Endothelial cell of umbilical vein (primary cell): ENCODE results near the gene SLCO2A1. TPM values are rescaled to one million over a fixed set of nuclear protein-coding genes. Genes with fewer than 3 reads are reported as not detected.

ENCODE experiments used
- BruUV-seq: library from RNA; stranded (reverse); fragments of 400-500 nt; replicated peaks from 2 replicates; lab custom pipeline; 2021; lab: Mats Ljungman, UMichigan
- CTCF ChIA-PET: fragments of 300-600, 350-600 bp; sonication (Branson Sonifier 250); formaldehyde crosslinking; loops from one replicate; lab custom pipeline; 2021; ENCODE audit warnings: antibody characterized with exemption, inconsistent platforms; lab: Charles Lee
- POLR2A ChIA-PET: fragments of 300-600, 350-600 bp; sonication (Branson Sonifier 250); formaldehyde crosslinking; loops from one replicate; lab custom pipeline; 2021; ENCODE audit warnings: antibody characterized with exemption, inconsistent platforms; lab: Charles Lee
- DNase-seq: peaks from one replicate; pipeline ENCODE4 v3.0.0-alpha.2; 2011; ENCODE audit warnings: low read depth, low spot score
- FAIRE-seq: peaks from 2 replicates; lab custom pipeline; 2011; peaks lifted over from hg19 to GRCh38; lab: Jason Lieb, UNC
- H2AFZ ChIP-seq: 2 replicates; pipeline ENCODE4 v1.6.0; 2012; ENCODE audit warnings: low read depth, low read length, control low read depth, inconsistent platforms
- H3K27ac ChIP-seq: 2 replicates; pipeline ENCODE4 v1.5.1; 2011; ENCODE audit warnings: low read depth, mild to moderate bottlenecking, control low read depth, low read length, moderate library complexity; ENCODE audit not compliant: insufficient read depth
- H3K27me3 ChIP-seq, 2 experiments: 2 replicates each; pipeline versions ENCODE4 v1.6.0 to v1.6.1; 2011; ENCODE audit warnings: low read length in 2 of 2, mixed read lengths in 1 of 2; ENCODE audit not compliant: control insufficient read depth in 2 of 2, insufficient read depth in 2 of 2
- H3K36me3 ChIP-seq, 2 experiments: 2 replicates in 1 of 2; 3 replicates in 1 of 2; pipeline ENCODE4 v1.5.1; 2011; ENCODE audit warnings: low read length in 2 of 2, mild to moderate bottlenecking in 1 of 2, moderate library complexity in 1 of 2; ENCODE audit not compliant: control insufficient read depth in 2 of 2, insufficient read depth in 2 of 2; ENCODE audit errors: extremely low read depth in 1 of 2
- H3K4me1 ChIP-seq: 3 replicates; pipeline ENCODE4 v1.5.1; 2011; ENCODE audit warnings: mild to moderate bottlenecking, low read length; ENCODE audit not compliant: control insufficient read depth, insufficient read depth; ENCODE audit errors: extremely low read depth
- H3K4me2 ChIP-seq: 2 replicates; pipeline ENCODE4 v1.6.1; 2011; ENCODE audit warnings: low read length, control low read depth, mixed read lengths; ENCODE audit not compliant: insufficient read depth
- H3K4me3 ChIP-seq, 3 experiments: fragments of 200-600 bp in 1 of 3; sonication (generic), shearing (Covaris generic) in 1 of 3; replicated peaks in 1 of 3; 2 replicates each; pipeline ENCODE4 v1.5.1; 2011 to 2016; ENCODE audit warnings: control low read depth in 3 of 3, low read length in 3 of 3, mild to moderate bottlenecking in 2 of 3, inconsistent platforms in 1 of 3, low read depth in 1 of 3, moderate library complexity in 1 of 3; ENCODE audit not compliant: insufficient read depth in 1 of 3
- H3K79me2 ChIP-seq: 2 replicates; pipeline ENCODE4 v1.6.0; 2012; ENCODE audit warnings: low read length, inconsistent platforms; ENCODE audit not compliant: control insufficient read depth, insufficient read depth
- H3K9ac ChIP-seq: replicated peaks from 2 replicates; pipeline ENCODE3; 2011; ENCODE audit warnings: low read length, control low read depth; ENCODE audit not compliant: insufficient read depth; ENCODE audit errors: extremely low read depth
- H3K9me1 ChIP-seq: replicated peaks from 3 replicates; pipeline ENCODE4 v1.6.0; 2011; ENCODE audit warnings: mild to moderate bottlenecking, low read length; ENCODE audit not compliant: control insufficient read depth, insufficient read depth; ENCODE audit errors: extremely low read depth
- H3K9me3 ChIP-seq: replicated peaks from 2 replicates; pipeline ENCODE4 v1.5.1; 2012; ENCODE audit warnings: low read length, inconsistent platforms; ENCODE audit not compliant: control insufficient read depth, insufficient read depth
- H4K20me1 ChIP-seq: replicated peaks from 2 replicates; pipeline ENCODE3; 2011; ENCODE audit warnings: mild to moderate bottlenecking, low read length; ENCODE audit not compliant: control insufficient read depth, insufficient read depth; ENCODE audit errors: extremely low read depth
- CTCF ChIP-seq, 2 donors: IDR thresholded peaks; 1 replicate in 1 of 2; 2 replicates in 1 of 2; pipeline ENCODE4 v1.5.1; 2011; ENCODE audit warnings: low read length in 2 of 2, mild to moderate bottlenecking in 2 of 2, moderate library complexity in 2 of 2, control low read depth in 1 of 2, inconsistent platforms in 1 of 2, low read depth in 1 of 2; ENCODE audit not compliant: insufficient read depth in 1 of 2; ENCODE audit errors: extremely low read depth in 1 of 2
- EZH2 ChIP-seq: IDR thresholded peaks from 2 replicates; pipeline ENCODE4 v1.6.1; 2012; ENCODE audit warnings: borderline replicate concordance, low read depth, mild to moderate bottlenecking, moderate library complexity, low read length, inconsistent platforms; ENCODE audit not compliant: severe bottlenecking
- FOS ChIP-seq: IDR thresholded peaks from 2 replicates; pipeline ENCODE4 v1.6.1; 2011; ENCODE audit warnings: mild to moderate bottlenecking, low read length, moderate library complexity, borderline replicate concordance; ENCODE audit not compliant: insufficient read depth
- GATA2 ChIP-seq: IDR thresholded peaks from 2 replicates; pipeline ENCODE4 v1.7.0; 2011; ENCODE audit warnings: low read depth, mild to moderate bottlenecking, moderate library complexity, mixed read lengths, low read length; ENCODE audit not compliant: insufficient read length, insufficient read depth
- JUN ChIP-seq: IDR thresholded peaks from 2 replicates; pipeline ENCODE4 v1.6.1; 2011; ENCODE audit warnings: borderline replicate concordance, low read depth; ENCODE audit not compliant: insufficient read length, insufficient read depth
- MAX ChIP-seq: IDR thresholded peaks from 2 replicates; pipeline ENCODE4 v1.6.1; 2011; ENCODE audit not compliant: insufficient read depth, insufficient read length
- MYC ChIP-seq: IDR thresholded peaks from one replicate; pipeline ENCODE4 v1.6.1; 2011; ENCODE audit warnings: mild to moderate bottlenecking, low read depth, low read length
- POLR2A ChIP-seq: IDR thresholded peaks from 2 replicates; pipeline ENCODE4 v1.6.1; 2012; ENCODE audit warnings: low read depth, mild to moderate bottlenecking, control low read depth, low read length
- POLR2AphosphoS5 ChIP-seq: IDR thresholded peaks from 2 replicates; pipeline ENCODE4 v1.6.1; 2012; ENCODE audit warnings: low read depth, mild to moderate bottlenecking, control low read depth, low read length, moderate library complexity; ENCODE audit not compliant: insufficient read depth
- dilution Hi-C: fragments of 300-500 bp; cut with MboI; formaldehyde crosslinking; loops from one replicate; pipeline ENCODE4 v1.15.0; 2019; ENCODE audit warnings: low sequenced_read_pairs; ENCODE audit not compliant: extremely low pct_ligation_motif_present
- intact Hi-C: fragments of 100-400 bp; cut with micrococcal nuclease; formaldehyde crosslinking; loops from one replicate; pipeline ENCODE4 v1.10.0; 2022
- polyA plus RNA-seq, 4 experiments: library from polyadenylated mRNA; depleted of rRNA in 3 of 4; stranded (reverse) in 3 of 4; unstranded in 1 of 4; fragments of >200 nt; gene quantifications; 2 replicates each; pipeline versions ENCODE4 v1.2.1 to v1.2.3, GENCODE V29; 2011 to 2012; ENCODE audit warnings: missing spikeins in 1 of 4
- total RNA-seq: library from RNA; stranded (reverse); gene quantifications from 2 replicates; pipeline ENCODE4 v1.2.3, GENCODE V29; 2021

Gene SLCO2A1
- total and polyA plus RNA-seq, 2 donors (not counting 3 experiments of a cell fraction or from before 2014, with no cell fraction given): 1.4 to 11.9 TPM

GRCh38 chr3:133915685-133916658 lies 113.8 kb downstream of the SLCO2A1 start:
- H3K36me3 ChIP-seq: no peaks in the 10 kb centered on the region
- BruUV-seq: no TSS peak
- TF ChIP-seq POLR2AphosphoS5 (no peak), MYC (no peak), JUN (no peak), FOS (no peak), MAX (no peak), GATA2 (no peak), POLR2A (no peak), CTCF (IDR thresholded peaks at IDR 0.05; ENCODE audit: extremely low read depth in 1 of 2, insufficient read depth in 1 of 2, low read depth in 1 of 2, low read length in 2 of 2) (no peak), EZH2 (no peak)
- H3K9me3 ChIP-seq: no peaks in the 10 kb centered on the region
- no peak overlapping the region for H3K4me2 ChIP-seq
- no peaks in the 10 kb centered on the region for H3K9me1 ChIP-seq
- peaks cover 2 to 8% of the 10 kb centered on the region in 2 experiments for H3K27me3 ChIP-seq
- dilution Hi-C loops (no loop called here), intact Hi-C loops (no loop called here)
- FAIRE-seq: no peak
- H3K4me3 ChIP-seq: no peak overlapping the region
- ChIA-PET POLR2A (no interaction called here), CTCF (interaction anchor here (1.3 kb wide), 1 partner anchor 296 kb away, joined by 3 read pairs; no protein-coding TSS in a partner anchor)
- H2AFZ ChIP-seq: no peak overlapping the region
- DNase-seq: no peak
- H3K9ac ChIP-seq: no peak overlapping the region
- H4K20me1 ChIP-seq: no peaks in the 10 kb centered on the region
- H3K79me2 ChIP-seq: no peaks in the 10 kb centered on the region
- H3K4me1 ChIP-seq: no peaks in the 10 kb centered on the region
- H3K27ac ChIP-seq: no peak overlapping the region
